ENCODE measurements around the gene LSM2. TPM values are rescaled to one million over a fixed set of nuclear protein-coding genes. Genes with fewer than 3 reads are reported as not detected.

Gene LSM2
- total and polyA plus RNA-seq, 7 experiments from 2014 or later, result 22.9 to 94.5 (median 31.1) TPM

DNA sequence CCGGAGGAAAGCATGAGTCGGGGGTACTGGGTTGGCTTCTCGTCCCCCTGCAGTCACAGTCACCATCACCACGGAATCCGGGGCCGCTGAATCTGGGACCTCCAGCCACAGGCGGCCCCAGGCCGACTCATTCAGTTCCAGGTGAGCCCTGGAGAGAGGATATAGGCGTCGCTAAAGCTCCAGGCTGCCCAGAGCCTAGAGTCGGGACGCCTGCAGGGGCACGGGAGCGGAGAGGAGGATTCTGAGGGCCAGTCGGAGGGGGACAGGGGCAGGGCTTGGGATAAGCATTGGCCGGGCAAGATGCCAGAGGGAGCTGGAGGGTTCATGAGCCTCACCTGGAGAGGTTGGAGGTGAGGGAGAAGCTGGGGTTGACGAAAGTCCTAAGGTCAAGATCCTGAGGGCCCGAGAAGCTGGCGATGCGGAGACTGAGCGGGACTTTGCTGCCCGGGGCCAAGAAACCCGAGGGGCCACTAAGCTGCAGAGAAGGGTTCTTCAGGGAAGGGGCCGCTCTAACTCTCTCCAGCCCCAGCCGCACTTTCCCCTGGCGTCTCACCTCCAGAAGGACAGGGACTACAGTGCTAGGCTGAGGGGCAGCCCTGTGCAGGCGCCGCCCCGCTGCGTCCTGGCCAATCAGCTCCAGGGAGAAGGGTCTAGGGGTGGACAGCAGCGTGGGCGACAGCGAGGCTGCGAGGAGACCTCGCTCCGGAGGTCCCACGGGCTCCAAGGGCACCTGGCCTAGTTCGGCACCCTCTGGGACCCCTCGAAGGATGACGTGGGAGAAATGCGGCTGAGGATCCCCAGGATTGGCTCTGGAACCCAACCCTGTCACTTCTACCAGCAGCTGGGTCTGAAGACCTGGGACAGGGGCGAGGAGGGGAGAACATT, 40.6 kb downstream of the LSM2 start:
- Histone ChIP-seq H3K27ac (ENCODE audit: low read depth, low read length) (no peak overlapping the region), H3K9me3 (ENCODE audit: control insufficient read depth in 2 of 3, low read length in 3 of 3) (no peaks in the 10 kb centered on the region), H3K27me3 (ENCODE audit: control insufficient read depth in 2 of 2, insufficient read depth in 2 of 2, low read length in 2 of 2) (no peaks in the 10 kb centered on the region), H3K4me3 (ENCODE audit: low read length) (no peak overlapping the region), H3K4me1 (ENCODE audit: control insufficient read depth in 2 of 2, insufficient read depth in 2 of 2, low read length in 2 of 2) (peaks cover 3 to 9% of the 10 kb centered on the region in 2 donors), H3K36me3 (ENCODE audit: control insufficient read depth in 2 of 3, insufficient read depth in 3 of 3, low read length in 3 of 3) (no peaks in the 10 kb centered on the region)
- H3K9me3 Mint-ChIP-seq, result peaks cover 0 to 3% (median 0%) of the 10 kb centered on the region in 11 donors
- no peak overlapping the region for H3K4me3 Mint-ChIP-seq
- peaks cover 4 to 35% (median 16%) of the 10 kb centered on the region in 7 donors for H3K4me1 Mint-ChIP-seq
- POLR2A ChIA-PET, result no interaction called here
- DNase-seq (no peak), ATAC-seq (no peak)
- peaks cover 0 to 19% (median 5%) of the 10 kb centered on the region in 5 donors for H3K36me3 Mint-ChIP-seq
- CTCF ChIA-PET, result interaction anchor here (0.6 kb wide), 1 partner anchor 108 kb away, joined by 3 read pairs; no protein-coding TSS in a partner anchor
- H3K27me3 Mint-ChIP-seq, result no peaks in the 10 kb centered on the region
- intact Hi-C loops (cut with micrococcal nuclease), result no loop called here
- H3K27ac Mint-ChIP-seq, result no peak overlapping the region

DNA sequence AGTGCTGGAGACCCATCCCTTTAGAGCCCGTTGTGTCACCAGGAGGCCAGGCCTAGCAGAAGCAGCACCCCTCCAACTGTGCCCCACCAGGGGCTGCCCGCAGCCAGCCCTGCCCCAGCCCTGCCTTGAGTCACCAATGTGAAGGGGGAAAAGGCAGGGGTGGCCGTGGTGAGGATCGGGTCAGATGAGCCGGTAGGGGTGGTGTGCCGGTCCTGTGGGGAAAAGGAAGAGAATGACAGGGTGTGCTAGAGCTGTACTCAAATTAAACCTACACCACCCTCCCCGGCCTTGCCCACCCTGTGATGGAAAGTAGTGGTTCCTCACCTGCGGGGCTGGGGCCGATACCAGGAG, 41.2 kb downstream of the LSM2 start:
- Mint-ChIP-seq H3K9me3 (peaks cover 0 to 2% (median 0%) of the 10 kb centered on the region in 11 donors), H3K4me1 (peaks cover 4 to 29% (median 12%) of the 10 kb centered on the region in 7 donors), H3K27ac (no peak overlapping the region), H3K4me3 (no peak overlapping the region), H3K36me3 (peaks cover 0 to 20% (median 7%) of the 10 kb centered on the region in 5 donors), H3K27me3 (no peaks in the 10 kb centered on the region)
- DNase-seq (no peak), ATAC-seq (no peak)
- Histone ChIP-seq H3K27me3 (ENCODE audit: control insufficient read depth in 2 of 2, insufficient read depth in 2 of 2, low read length in 2 of 2) (no peaks in the 10 kb centered on the region), H3K4me3 (ENCODE audit: low read length) (no peak overlapping the region), H3K4me1 (ENCODE audit: control insufficient read depth in 2 of 2, insufficient read depth in 2 of 2, low read length in 2 of 2) (peaks cover 0 to 4% of the 10 kb centered on the region in 2 donors), H3K9me3 (ENCODE audit: control insufficient read depth in 2 of 3, low read length in 3 of 3) (no peaks in the 10 kb centered on the region), H3K36me3 (ENCODE audit: control insufficient read depth in 2 of 3, insufficient read depth in 3 of 3, low read length in 3 of 3) (no peaks in the 10 kb centered on the region), H3K27ac (ENCODE audit: low read depth, low read length) (no peak overlapping the region)
- ChIA-PET POLR2A (no interaction called here), CTCF (no interaction called here)
- intact Hi-C loops (cut with micrococcal nuclease), result no loop called here

DNA sequence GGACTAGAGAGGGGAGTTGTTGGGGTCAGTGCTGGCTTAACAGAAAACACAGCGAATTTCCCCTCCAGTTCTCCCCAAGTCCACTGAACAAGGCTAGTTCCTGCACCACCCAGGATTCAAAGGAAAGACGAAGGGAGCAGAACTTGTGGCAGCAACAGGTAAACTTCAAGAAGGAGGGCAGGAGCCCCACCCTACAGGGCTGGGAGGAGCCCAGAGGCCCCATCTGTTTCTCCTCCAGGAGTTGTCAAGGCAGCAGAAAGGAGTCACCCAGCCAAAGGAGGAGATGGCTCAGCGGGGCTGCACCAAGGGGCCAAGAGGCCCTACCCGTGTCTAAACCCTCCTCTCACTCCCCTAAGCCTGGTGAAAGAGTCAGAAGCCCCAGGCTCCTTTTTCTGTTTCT, 42.6 kb downstream of the LSM2 start:
- no peak overlapping the region for H3K27ac Mint-ChIP-seq

DNA sequence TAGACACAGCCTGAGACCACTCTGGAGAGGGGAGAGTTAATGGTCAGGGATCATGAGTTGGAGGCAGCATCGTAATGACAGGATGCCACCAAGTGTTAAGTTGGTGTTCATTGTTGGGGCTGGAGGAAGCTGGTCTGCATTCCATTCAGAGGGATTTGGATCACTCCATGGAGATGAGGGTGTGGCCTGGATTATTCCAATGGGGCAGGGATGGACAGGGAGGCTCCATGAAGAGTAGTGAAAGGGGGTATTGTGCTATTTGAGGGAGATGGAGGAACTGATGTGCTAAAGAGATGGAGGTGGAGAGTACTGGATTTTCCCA, 43.2 kb downstream of the LSM2 start:
- intact Hi-C loops (cut with micrococcal nuclease), result no loop called here
- peaks cover 0 to 2% (median 0%) of the 10 kb centered on the region in 11 donors for H3K9me3 Mint-ChIP-seq
- no peaks in the 10 kb centered on the region for H3K27me3 Mint-ChIP-seq
- ATAC-seq, result no peak
- DNase-seq, result no peak
- H3K36me3 Mint-ChIP-seq, result peaks cover 0 to 19% (median 11%) of the 10 kb centered on the region in 5 donors
- H3K4me3 ChIP-seq (ENCODE audit: low read length), result no peak overlapping the region
- H3K9me3 ChIP-seq (ENCODE audit: control insufficient read depth in 2 of 3, low read length in 3 of 3), result no peaks in the 10 kb centered on the region
- H3K4me1 ChIP-seq (ENCODE audit: control insufficient read depth in 2 of 2, insufficient read depth in 2 of 2, low read length in 2 of 2), result no peaks in the 10 kb centered on the region
- H3K4me3 Mint-ChIP-seq, result no peak overlapping the region
- ChIA-PET POLR2A (interaction anchor here (0.7 kb wide), 1 partner anchor 13 kb away, joined by 3 read pairs; no protein-coding TSS in a partner anchor), CTCF (no interaction called here)
- H3K27me3 ChIP-seq (ENCODE audit: control insufficient read depth in 2 of 2, insufficient read depth in 2 of 2, low read length in 2 of 2), result no peaks in the 10 kb centered on the region
- H3K27ac Mint-ChIP-seq, result peak overlapping the region in 3 of 9 donors; percentile 24 to 36 (median 32)
- no peaks in the 10 kb centered on the region for H3K36me3 ChIP-seq (ENCODE audit: control insufficient read depth in 2 of 3, insufficient read depth in 3 of 3, low read length in 3 of 3)
- H3K27ac ChIP-seq (ENCODE audit: low read depth, low read length), result no peak overlapping the region
- H3K4me1 Mint-ChIP-seq, result peaks cover 0 to 20% (median 5%) of the 10 kb centered on the region in 7 donors

More for the DNA sequence above, 42.6 kb downstream of the LSM2 start:
- Mint-ChIP-seq H3K27me3 (no peaks in the 10 kb centered on the region), H3K4me1 (peaks cover 4 to 23% (median 9%) of the 10 kb centered on the region in 7 donors), H3K36me3 (peaks cover 0 to 18% (median 11%) of the 10 kb centered on the region in 5 donors), H3K4me3 (no peak overlapping the region), H3K9me3 (peaks cover 0 to 2% (median 0%) of the 10 kb centered on the region in 11 donors)
- intact Hi-C loops (cut with micrococcal nuclease), result no loop called here
- no peaks in the 10 kb centered on the region for H3K9me3 ChIP-seq (ENCODE audit: control insufficient read depth in 2 of 3, low read length in 3 of 3)
- H3K4me3 ChIP-seq (ENCODE audit: low read length), result no peak overlapping the region
- ChIA-PET CTCF (no interaction called here), POLR2A (no interaction called here)
- ATAC-seq (no peak), DNase-seq (no peak)
- no peak overlapping the region for H3K27ac ChIP-seq (ENCODE audit: low read depth, low read length)
- no peaks in the 10 kb centered on the region for H3K36me3 ChIP-seq (ENCODE audit: control insufficient read depth in 2 of 3, insufficient read depth in 3 of 3, low read length in 3 of 3)
- H3K4me1 ChIP-seq (ENCODE audit: control insufficient read depth in 2 of 2, insufficient read depth in 2 of 2, low read length in 2 of 2), result no peaks in the 10 kb centered on the region
- H3K27me3 ChIP-seq (ENCODE audit: control insufficient read depth in 2 of 2, insufficient read depth in 2 of 2, low read length in 2 of 2), result no peaks in the 10 kb centered on the region

DNA sequence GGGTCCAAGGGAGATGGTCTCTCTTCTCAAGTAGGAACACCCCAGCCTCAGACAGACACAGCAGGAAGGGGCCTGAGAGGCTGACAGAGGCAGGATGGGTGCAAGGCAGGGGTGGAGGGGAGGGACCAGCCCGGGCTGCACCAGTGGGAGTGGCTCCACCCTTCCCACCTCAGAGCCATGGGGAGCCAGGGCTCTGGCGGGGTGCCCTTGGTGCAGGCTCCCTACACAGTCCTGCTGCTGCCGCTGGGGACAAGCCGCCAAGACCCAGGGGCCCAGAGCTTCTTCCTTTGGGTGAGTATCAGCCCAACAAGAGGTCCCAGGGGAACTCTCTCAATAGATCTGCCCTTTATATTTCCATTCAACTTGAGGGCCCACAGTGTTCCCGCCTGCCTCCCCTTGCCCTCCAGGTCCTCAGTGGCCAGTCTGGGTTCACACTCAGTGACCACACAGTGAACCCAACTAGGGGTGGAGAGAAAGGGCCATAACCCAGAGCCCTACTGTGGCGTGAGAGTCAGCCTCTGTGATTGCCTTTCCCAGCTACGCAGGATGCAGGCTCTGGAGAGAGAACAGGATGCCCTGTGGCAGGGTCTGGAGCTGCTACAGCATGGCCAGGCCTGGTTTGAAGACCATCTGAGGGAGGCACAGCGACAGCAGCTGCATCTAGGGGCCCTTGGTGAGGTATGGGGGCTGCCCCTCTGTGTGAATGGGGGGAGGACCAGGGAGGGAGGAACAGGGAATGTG, 43.7 kb downstream of the LSM2 start:
- Mint-ChIP-seq H3K36me3 (peaks cover 0 to 19% (median 11%) of the 10 kb centered on the region in 5 donors), H3K27me3 (no peaks in the 10 kb centered on the region), H3K4me3 (no peak overlapping the region), H3K27ac (peak overlapping the region in 3 of 9 donors; percentile 24 to 36 (median 32)), H3K9me3 (peaks cover 0 to 2% (median 0%) of the 10 kb centered on the region in 11 donors), H3K4me1 (peaks cover 0 to 16% (median 5%) of the 10 kb centered on the region in 7 donors)
- ChIA-PET POLR2A (interaction anchor here (0.7 kb wide), 1 partner anchor 13 kb away, joined by 3 read pairs; no protein-coding TSS in a partner anchor), CTCF (no interaction called here)
- Histone ChIP-seq H3K27me3 (ENCODE audit: control insufficient read depth in 2 of 2, insufficient read depth in 2 of 2, low read length in 2 of 2) (no peaks in the 10 kb centered on the region), H3K4me3 (ENCODE audit: low read length) (no peak overlapping the region), H3K9me3 (ENCODE audit: control insufficient read depth in 2 of 3, low read length in 3 of 3) (no peaks in the 10 kb centered on the region), H3K36me3 (ENCODE audit: control insufficient read depth in 2 of 3, insufficient read depth in 3 of 3, low read length in 3 of 3) (no peaks in the 10 kb centered on the region), H3K27ac (ENCODE audit: low read depth, low read length) (no peak overlapping the region), H3K4me1 (ENCODE audit: control insufficient read depth in 2 of 2, insufficient read depth in 2 of 2, low read length in 2 of 2) (no peaks in the 10 kb centered on the region)
- ATAC-seq, result no peak
- DNase-seq, result no peak
- intact Hi-C loops (cut with micrococcal nuclease), result no loop called here

DNA sequence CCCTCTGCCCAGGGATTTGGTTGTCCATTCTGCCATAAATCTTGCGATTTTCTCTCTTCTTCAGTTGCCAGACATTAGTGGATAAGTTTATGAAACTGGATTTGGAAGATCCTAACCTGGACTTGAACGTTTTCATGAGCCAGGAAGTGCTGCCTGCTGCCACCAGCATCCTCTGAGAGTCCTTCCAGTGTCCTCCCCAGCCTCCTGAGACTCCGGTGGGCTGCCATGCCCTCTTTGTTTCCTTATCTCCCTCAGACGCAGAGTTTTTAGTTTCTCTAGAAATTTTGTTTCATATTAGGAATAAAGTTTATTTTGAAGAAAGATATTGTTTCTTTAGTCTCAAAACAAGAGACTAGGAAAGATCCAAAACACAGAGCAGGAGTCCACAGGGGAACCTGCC, 44.4 kb downstream of the LSM2 start, which contains the start of gene SAPCD1:
SAPCD1 (plus strand) TSS at position 301 of the 400 bp plus-strand sequence. CDS start 399 bp downstream, outside the sequence.
- peak within 1 kb of the TSS in 4 of 9 donors; percentile 11 to 68 (median 30) for H3K27ac Mint-ChIP-seq

More for the DNA sequence above, 44.4 kb downstream of the LSM2 start, which contains the start of gene SAPCD1:
- H3K4me1 ChIP-seq (ENCODE audit: control insufficient read depth in 2 of 2, insufficient read depth in 2 of 2, low read length in 2 of 2), result no peaks in the 10 kb centered on the region
- DNase-seq (no peak), ATAC-seq (no peak)
- ChIA-PET POLR2A (no interaction called here), CTCF (no interaction called here)
- Mint-ChIP-seq H3K4me3 (no peak within 1 kb of the TSS), H3K27me3 (no peaks in the 10 kb centered on the region), H3K4me1 (peaks cover 0 to 16% (median 5%) of the 10 kb centered on the region in 7 donors), H3K9me3 (no peaks in the 10 kb centered on the region), H3K36me3 (peaks cover 0 to 19% (median 11%) of the 10 kb centered on the region in 5 donors)
- H3K27me3 ChIP-seq (ENCODE audit: control insufficient read depth in 2 of 2, insufficient read depth in 2 of 2, low read length in 2 of 2), result no peaks in the 10 kb centered on the region
- H3K4me3 ChIP-seq (ENCODE audit: low read length), result no peak within 1 kb of the TSS
- no peak within 1 kb of the TSS for H3K27ac ChIP-seq (ENCODE audit: low read depth, low read length)
- intact Hi-C loops (cut with micrococcal nuclease), result no loop called here
- no peaks in the 10 kb centered on the region for H3K9me3 ChIP-seq (ENCODE audit: control insufficient read depth in 2 of 3, low read length in 3 of 3)
- H3K36me3 ChIP-seq (ENCODE audit: control insufficient read depth in 2 of 3, insufficient read depth in 3 of 3, low read length in 3 of 3), result no peaks in the 10 kb centered on the region
